ENCODE data around the gene LRRC40. TPM values are rescaled to one million over a fixed set of nuclear protein-coding genes. Genes with fewer than 3 reads are reported as not detected.

LRRC40 gene
- total RNA-seq, 1 donor from 2014 or later: 47.2 TPM

- no peak overlapping the region for H3K4me3 Mint-ChIP-seq (ENCODE audit: unreplicated experiment)
- H3K4me1 Mint-ChIP-seq (ENCODE audit: low read depth, unreplicated experiment): no peaks in the 10 kb centered on the region
- H3K9me3 Mint-ChIP-seq (ENCODE audit: unreplicated experiment): no peaks in the 10 kb centered on the region
- H3K36me3 Mint-ChIP-seq (ENCODE audit: unreplicated experiment): no peaks in the 10 kb centered on the region
- no peak for DNase-seq
- TF ChIP-seq CTCF (IDR thresholded peaks at IDR 0.05; ENCODE audit: partially characterized antibody, unreplicated experiment): no peak
- no peak overlapping the region for H3K27ac Mint-ChIP-seq (ENCODE audit: unreplicated experiment)
- no peaks in the 10 kb centered on the region for H3K27me3 Mint-ChIP-seq (ENCODE audit: unreplicated experiment)
Measured at GRCh38 chr1:70112838-70113237, 92.5 kb downstream of the LRRC40 start.

GRCh38 chr1:70109241-70109640 lies 96.1 kb downstream of the LRRC40 start:
- H3K4me1 Mint-ChIP-seq (ENCODE audit: low read depth, unreplicated experiment): no peaks in the 10 kb centered on the region
- H3K27ac Mint-ChIP-seq (ENCODE audit: unreplicated experiment): no peak overlapping the region
- no peaks in the 10 kb centered on the region for H3K9me3 Mint-ChIP-seq (ENCODE audit: unreplicated experiment)
- no peak overlapping the region for H3K4me3 Mint-ChIP-seq (ENCODE audit: unreplicated experiment)
- no peaks in the 10 kb centered on the region for H3K27me3 Mint-ChIP-seq (ENCODE audit: unreplicated experiment)
- TF ChIP-seq CTCF (IDR thresholded peaks at IDR 0.05; ENCODE audit: partially characterized antibody, unreplicated experiment): no peak
- no peak for DNase-seq
- no peaks in the 10 kb centered on the region for H3K36me3 Mint-ChIP-seq (ENCODE audit: unreplicated experiment)

GRCh38 chr1:70103770-70104169 lies 101.6 kb downstream of the LRRC40 start:
- no peak overlapping the region for H3K4me3 Mint-ChIP-seq (ENCODE audit: unreplicated experiment)
- DNase-seq: no peak

GRCh38 chr1:70101774-70102173 lies 103.6 kb downstream of the LRRC40 start:
- Mint-ChIP-seq H3K4me3 (ENCODE audit: unreplicated experiment) (no peak overlapping the region), H3K4me1 (ENCODE audit: low read depth, unreplicated experiment) (no peaks in the 10 kb centered on the region), H3K27me3 (ENCODE audit: unreplicated experiment) (no peaks in the 10 kb centered on the region), H3K36me3 (ENCODE audit: unreplicated experiment) (no peaks in the 10 kb centered on the region), H3K9me3 (ENCODE audit: unreplicated experiment) (no peaks in the 10 kb centered on the region), H3K27ac (ENCODE audit: unreplicated experiment) (no peak overlapping the region)
- TF ChIP-seq CTCF (IDR thresholded peaks at IDR 0.05; ENCODE audit: partially characterized antibody, unreplicated experiment): no peak
- DNase-seq: no peak

More at GRCh38 chr1:70103770-70104169, 101.6 kb downstream of the LRRC40 start:
- no peaks in the 10 kb centered on the region for H3K36me3 Mint-ChIP-seq (ENCODE audit: unreplicated experiment)
- no peak overlapping the region for H3K27ac Mint-ChIP-seq (ENCODE audit: unreplicated experiment)
- H3K9me3 Mint-ChIP-seq (ENCODE audit: unreplicated experiment): no peaks in the 10 kb centered on the region
- no peaks in the 10 kb centered on the region for H3K4me1 Mint-ChIP-seq (ENCODE audit: low read depth, unreplicated experiment)
- TF ChIP-seq CTCF (IDR thresholded peaks at IDR 0.05; ENCODE audit: partially characterized antibody, unreplicated experiment): no peak
- no peaks in the 10 kb centered on the region for H3K27me3 Mint-ChIP-seq (ENCODE audit: unreplicated experiment)

GRCh38 chr1:70101231-70101630 lies 104.1 kb downstream of the LRRC40 start:
- no peaks in the 10 kb centered on the region for H3K9me3 Mint-ChIP-seq (ENCODE audit: unreplicated experiment)
- no peak for TF ChIP-seq CTCF (IDR thresholded peaks at IDR 0.05; ENCODE audit: partially characterized antibody, unreplicated experiment)
- no peaks in the 10 kb centered on the region for H3K27me3 Mint-ChIP-seq (ENCODE audit: unreplicated experiment)
- H3K27ac Mint-ChIP-seq (ENCODE audit: unreplicated experiment): no peak overlapping the region
- no peaks in the 10 kb centered on the region for H3K4me1 Mint-ChIP-seq (ENCODE audit: low read depth, unreplicated experiment)
- no peak overlapping the region for H3K4me3 Mint-ChIP-seq (ENCODE audit: unreplicated experiment)
- H3K36me3 Mint-ChIP-seq (ENCODE audit: unreplicated experiment): no peaks in the 10 kb centered on the region
- no peak for DNase-seq

Other genes with a start within 250 kb of the LRRC40 start
- 265 TPM for gene SRSF11, start 15.8 kb upstream of the LRRC40 start, total RNA-seq (ENCODE audit: unreplicated experiment)
- gene ANKRD13C, start 149.1 kb upstream of the LRRC40 start, total RNA-seq (ENCODE audit: unreplicated experiment): 21.8 TPM
- 7.3 TPM for gene CTH, start 205.7 kb upstream of the LRRC40 start, total RNA-seq (ENCODE audit: unreplicated experiment)

Data from glutamatergic neuron (in vitro differentiated cells).